ENCODE measurements around the gene NOLC1. TPM values are rescaled to one million over a fixed set of nuclear protein-coding genes. Genes with fewer than 3 reads are reported as not detected.

NOLC1 gene
- total and polyA plus RNA-seq, 2 experiments from 2014 or later = 30.7 to 43.4 TPM

- no peak overlapping the region for H3K4me2 ChIP-seq (ENCODE audit: unreplicated experiment)
- DNase-seq = no peak
- 0 out of 2 replicates have a peak, but pooled peaks cover 3% of the 10 kb centered on the region for H3F3A ChIP-seq (ENCODE audit: insufficient read depth)
- no peak overlapping the region for H2AFZ ChIP-seq
- H3K27me3 ChIP-seq (replicated peaks; ENCODE audit: insufficient read depth) = no peaks in the 10 kb centered on the region
- TF ChIP-seq EZH2 (IDR thresholded peaks at IDR 0.05; ENCODE audit: insufficient read depth, poor library complexity, severe bottlenecking) = no peak
- no peak for TF ChIP-seq EZH2phosphoT487 (IDR thresholded peaks at IDR 0.05; ENCODE audit: insufficient read depth, low read depth)
- H4K20me1 ChIP-seq (ENCODE audit: insufficient read depth) = no peaks in the 10 kb centered on the region
- H3K9me3 ChIP-seq (ENCODE audit: low read depth) = no peaks in the 10 kb centered on the region
- WGBS, 2 experiments (ENCODE audit: low coverage in 1 of 2, low lambda C conversion rate in 2 of 2, missing lambda C conversion rate in 2 of 2) = 67 to 74% methylated on average over 7 of the region's 7 CpGs
- no peak overlapping the region for H3K9ac ChIP-seq
- no peaks in the 10 kb centered on the region for H3K4me1 ChIP-seq (ENCODE audit: insufficient read depth)
- no peaks in the 10 kb centered on the region for H3K9me2 ChIP-seq (ENCODE audit: insufficient read depth)
- in situ Hi-C loops (cut with MboI) = no loop called here
- no peak overlapping the region for H3K4me3 ChIP-seq
- H3K27ac ChIP-seq = no peak overlapping the region
- no peaks in the 10 kb centered on the region for H3K36me3 ChIP-seq (ENCODE audit: low read depth)
- H3K79me2 ChIP-seq (ENCODE audit: insufficient read depth) = no peaks in the 10 kb centered on the region
Observed at GRCh38 chr10:102191956-102192355, 39.8 kb downstream of the NOLC1 start.

- no peaks in the 10 kb centered on the region for H3K27me3 ChIP-seq (replicated peaks; ENCODE audit: insufficient read depth)
- WGBS, 2 experiments (ENCODE audit: low coverage in 1 of 2, low lambda C conversion rate in 2 of 2, missing lambda C conversion rate in 2 of 2) = 66 to 73% methylated on average over 6 of the region's 6 CpGs
- TF ChIP-seq EZH2 (IDR thresholded peaks at IDR 0.05; ENCODE audit: insufficient read depth, poor library complexity, severe bottlenecking) = no peak
- no peak for TF ChIP-seq EZH2phosphoT487 (IDR thresholded peaks at IDR 0.05; ENCODE audit: insufficient read depth, low read depth)
- H3K9ac ChIP-seq = no peak overlapping the region
- in situ Hi-C loops (cut with MboI) = no loop called here
- H3K79me2 ChIP-seq (ENCODE audit: insufficient read depth) = no peaks in the 10 kb centered on the region
- no peak overlapping the region for H3K27ac ChIP-seq
- H3K4me3 ChIP-seq = no peak overlapping the region
- no peaks in the 10 kb centered on the region for H4K20me1 ChIP-seq (ENCODE audit: insufficient read depth)
- H3K4me1 ChIP-seq (ENCODE audit: insufficient read depth) = no peaks in the 10 kb centered on the region
- no peaks in the 10 kb centered on the region for H3K9me3 ChIP-seq (ENCODE audit: low read depth)
- H3K9me2 ChIP-seq (ENCODE audit: insufficient read depth) = no peaks in the 10 kb centered on the region
- DNase-seq = peak; percentile 33
- no peak overlapping the region for H3K4me2 ChIP-seq (ENCODE audit: unreplicated experiment)
- H3F3A ChIP-seq (ENCODE audit: insufficient read depth) = no peaks in the 10 kb centered on the region
- no peak overlapping the region for H2AFZ ChIP-seq
- no peaks in the 10 kb centered on the region for H3K36me3 ChIP-seq (ENCODE audit: low read depth)
Observed at GRCh38 chr10:102195296-102195870, 43.2 kb downstream of the NOLC1 start.

DNA sequence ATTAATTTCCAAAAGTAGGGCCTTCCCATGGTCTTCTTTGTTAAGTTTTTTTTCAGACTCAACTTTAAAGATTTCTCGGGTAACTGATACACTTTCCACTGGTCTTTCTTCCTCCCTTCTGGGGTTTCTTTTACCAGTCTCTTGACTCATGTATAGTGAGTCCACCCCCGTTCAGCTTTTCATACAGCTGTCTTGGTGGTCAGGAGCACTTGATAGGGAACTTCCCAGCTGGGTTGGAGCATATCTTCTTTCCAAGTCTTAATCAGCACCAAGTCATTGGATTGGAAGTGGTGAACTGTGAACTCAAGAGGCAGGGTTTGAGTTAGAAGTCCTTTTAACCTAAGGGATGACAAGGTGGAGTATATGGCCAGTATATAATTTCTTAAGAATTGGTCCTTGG is 44.7 kb downstream of the NOLC1 start:
- Histone ChIP-seq H3K4me2 (ENCODE audit: unreplicated experiment) (no peak overlapping the region), H3K79me2 (ENCODE audit: insufficient read depth) (no peaks in the 10 kb centered on the region), H2AFZ (no peak overlapping the region), H3F3A (ENCODE audit: insufficient read depth) (no peaks in the 10 kb centered on the region), H3K4me1 (ENCODE audit: insufficient read depth) (no peaks in the 10 kb centered on the region), H3K4me3 (no peak overlapping the region), H4K20me1 (ENCODE audit: insufficient read depth) (no peaks in the 10 kb centered on the region), H3K9ac (no peak overlapping the region), H3K27me3 (replicated peaks; ENCODE audit: insufficient read depth) (peaks cover 7% of the 10 kb centered on the region), H3K36me3 (ENCODE audit: low read depth) (no peaks in the 10 kb centered on the region), H3K27ac (no peak overlapping the region), H3K9me2 (ENCODE audit: insufficient read depth) (no peaks in the 10 kb centered on the region), H3K9me3 (ENCODE audit: low read depth) (no peaks in the 10 kb centered on the region)
- DNase-seq = no peak
- 50 to 53% methylated on average over 2 of the region's 2 CpGs for WGBS, 2 experiments (ENCODE audit: low coverage in 1 of 2, low lambda C conversion rate in 2 of 2, missing lambda C conversion rate in 2 of 2)
- no peak for TF ChIP-seq EZH2phosphoT487 (IDR thresholded peaks at IDR 0.05; ENCODE audit: insufficient read depth, low read depth)
- no peak for TF ChIP-seq EZH2 (IDR thresholded peaks at IDR 0.05; ENCODE audit: insufficient read depth, poor library complexity, severe bottlenecking)
- in situ Hi-C loops (cut with MboI) = no loop called here

DNA sequence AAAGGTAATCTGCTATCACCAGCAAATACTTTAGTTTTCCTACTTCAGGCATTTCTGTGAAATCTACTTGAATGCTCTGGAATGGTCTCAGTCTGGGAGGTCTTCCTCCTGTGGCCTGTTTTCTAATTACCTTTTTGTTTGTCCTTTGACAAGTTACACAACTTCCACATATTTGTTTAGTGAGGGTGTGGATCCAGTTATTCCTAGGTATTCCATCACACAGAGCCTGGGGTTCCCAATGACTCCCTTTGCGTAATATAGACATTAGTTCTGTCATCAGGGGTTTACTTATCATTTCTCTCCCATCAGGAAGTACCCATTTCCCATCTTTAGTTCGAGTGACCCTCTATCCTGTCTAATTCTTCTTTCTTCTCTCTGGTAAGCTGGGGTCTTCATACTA is 45.8 kb downstream of the NOLC1 start:
- Histone ChIP-seq H3K9ac (no peak overlapping the region), H3K79me2 (ENCODE audit: insufficient read depth) (no peaks in the 10 kb centered on the region), H3K9me3 (ENCODE audit: low read depth) (no peaks in the 10 kb centered on the region), H3K36me3 (ENCODE audit: low read depth) (no peaks in the 10 kb centered on the region), H2AFZ (no peak overlapping the region), H3K9me2 (ENCODE audit: insufficient read depth) (no peaks in the 10 kb centered on the region), H3K4me2 (ENCODE audit: unreplicated experiment) (no peak overlapping the region), H3K27me3 (replicated peaks; ENCODE audit: insufficient read depth) (peaks cover 19% of the 10 kb centered on the region), H3K4me3 (no peak overlapping the region), H3K27ac (no peak overlapping the region), H3K4me1 (ENCODE audit: insufficient read depth) (no peaks in the 10 kb centered on the region), H3F3A (ENCODE audit: insufficient read depth) (no peaks in the 10 kb centered on the region), H4K20me1 (ENCODE audit: insufficient read depth) (no peaks in the 10 kb centered on the region)
- in situ Hi-C loops (cut with MboI) = no loop called here
- no peak for TF ChIP-seq EZH2 (IDR thresholded peaks at IDR 0.05; ENCODE audit: insufficient read depth, poor library complexity, severe bottlenecking)
- no peak for TF ChIP-seq EZH2phosphoT487 (IDR thresholded peaks at IDR 0.05; ENCODE audit: insufficient read depth, low read depth)
- no peak for DNase-seq
- 58 to 69% methylated on average over 2 of the region's 2 CpGs for WGBS, 2 experiments (ENCODE audit: low coverage in 1 of 2, low lambda C conversion rate in 2 of 2, missing lambda C conversion rate in 2 of 2)
